Activated CD8-positive, alpha-beta memory T cell treated with anti-CD3 and anti-CD28 coated beads, Interleukin-2, amount 10 ng/mL, durations not matched to agents 7 days and 5 days (primary cell): ENCODE data around the gene STRN. TPM values are rescaled to one million over a fixed set of nuclear protein-coding genes. Genes with fewer than 3 reads are reported as not detected.

Experiments used
- ATAC-seq: fragments of 150-1000 bp; cut with Tn5 transposase; one replicate; pipeline ENCODE4 v1.10.0; 2021; ENCODE audit warnings: moderate library complexity
- CTCF ChIA-PET: fragments of 350-600 bp; sonication (Branson Sonifier 250); formaldehyde crosslinking; loops from one replicate; lab custom pipeline; 2021; ENCODE audit warnings: antibody characterized with exemption; lab: Charles Lee
- DNase-seq: peaks from one replicate; pipeline ENCODE4 v3.0.0-alpha.2; 2020
- H3K27ac Mint-ChIP-seq: one replicate; pipeline ENCODE4 v1.8.0; 2021; ENCODE audit warnings: mild to moderate bottlenecking, mixed read lengths
- H3K27me3 Mint-ChIP-seq: one replicate; pipeline ENCODE4 v1.8.0; 2021; ENCODE audit warnings: mixed read lengths
- H3K36me3 Mint-ChIP-seq: one replicate; pipeline ENCODE4 v1.8.0; 2021; ENCODE audit warnings: mild to moderate bottlenecking, mixed read lengths
- H3K4me1 Mint-ChIP-seq: one replicate; pipeline ENCODE4 v1.8.0; 2021; ENCODE audit warnings: mixed read lengths
- H3K4me3 Mint-ChIP-seq: one replicate; pipeline ENCODE4 v1.8.0; 2021; ENCODE audit warnings: mild to moderate bottlenecking, moderate library complexity, mixed read lengths
- H3K9me3 Mint-ChIP-seq: one replicate; pipeline ENCODE4 v1.8.0; 2022; ENCODE audit warnings: low read depth, mixed read lengths
- total RNA-seq, 2 experiments: library from RNA; stranded (reverse); gene quantifications; one replicate each; pipeline ENCODE4 v1.2.3, GENCODE V29; 2021

STRN gene
- total RNA-seq, 2 experiments from 2014 or later, result 27.7 to 30.8 TPM

GRCh38 chr2:36976065-36976464 is 9.7 kb upstream of the STRN start:
- no peaks in the 10 kb centered on the region for H3K27me3 Mint-ChIP-seq
- no peaks in the 10 kb centered on the region for H3K4me1 Mint-ChIP-seq
- no peaks in the 10 kb centered on the region for H3K9me3 Mint-ChIP-seq
- ATAC-seq (no peak), DNase-seq (no peak)
- no peak overlapping the region for H3K27ac Mint-ChIP-seq
- H3K4me3 Mint-ChIP-seq, result no peak overlapping the region
- CTCF ChIA-PET, result no interaction called here
- peaks cover 12% of the 10 kb centered on the region for H3K36me3 Mint-ChIP-seq

GRCh38 chr2:36975306-36975705 is 9.0 kb upstream of the STRN start:
- no peaks in the 10 kb centered on the region for H3K9me3 Mint-ChIP-seq
- no peak for DNase-seq
- no peak overlapping the region for H3K4me3 Mint-ChIP-seq
- H3K27me3 Mint-ChIP-seq, result no peaks in the 10 kb centered on the region
- H3K36me3 Mint-ChIP-seq, result peaks cover 10% of the 10 kb centered on the region
- CTCF ChIA-PET, result no interaction called here
- H3K4me1 Mint-ChIP-seq, result no peaks in the 10 kb centered on the region
- no peak for ATAC-seq
- no peak overlapping the region for H3K27ac Mint-ChIP-seq

GRCh38 chr2:36973320-36973719 is 7.0 kb upstream of the STRN start:
- Mint-ChIP-seq H3K4me3 (no peak overlapping the region), H3K27ac (no peak overlapping the region)
- CTCF ChIA-PET, result no interaction called here

GRCh38 chr2:36971990-36972389 is 5.7 kb upstream of the STRN start:
- H3K9me3 Mint-ChIP-seq, result no peaks in the 10 kb centered on the region
- H3K27ac Mint-ChIP-seq, result no peak overlapping the region
- DNase-seq, result no peak
- H3K4me3 Mint-ChIP-seq, result no peak overlapping the region
- H3K36me3 Mint-ChIP-seq, result no peaks in the 10 kb centered on the region
- no peak for ATAC-seq
- H3K27me3 Mint-ChIP-seq, result no peaks in the 10 kb centered on the region
- peaks cover 18% of the 10 kb centered on the region for H3K4me1 Mint-ChIP-seq
- CTCF ChIA-PET, result interaction anchor here (0.5 kb wide), 1 partner anchor 31 kb away, joined by 3 read pairs; no protein-coding TSS in a partner anchor

More at GRCh38 chr2:36973320-36973719, 7.0 kb upstream of the STRN start:
- ATAC-seq (no peak), DNase-seq (no peak)
- H3K4me1 Mint-ChIP-seq, result peaks cover 5% of the 10 kb centered on the region
- H3K36me3 Mint-ChIP-seq, result peaks cover 4% of the 10 kb centered on the region
- H3K27me3 Mint-ChIP-seq, result no peaks in the 10 kb centered on the region
- H3K9me3 Mint-ChIP-seq, result no peaks in the 10 kb centered on the region

DNA sequence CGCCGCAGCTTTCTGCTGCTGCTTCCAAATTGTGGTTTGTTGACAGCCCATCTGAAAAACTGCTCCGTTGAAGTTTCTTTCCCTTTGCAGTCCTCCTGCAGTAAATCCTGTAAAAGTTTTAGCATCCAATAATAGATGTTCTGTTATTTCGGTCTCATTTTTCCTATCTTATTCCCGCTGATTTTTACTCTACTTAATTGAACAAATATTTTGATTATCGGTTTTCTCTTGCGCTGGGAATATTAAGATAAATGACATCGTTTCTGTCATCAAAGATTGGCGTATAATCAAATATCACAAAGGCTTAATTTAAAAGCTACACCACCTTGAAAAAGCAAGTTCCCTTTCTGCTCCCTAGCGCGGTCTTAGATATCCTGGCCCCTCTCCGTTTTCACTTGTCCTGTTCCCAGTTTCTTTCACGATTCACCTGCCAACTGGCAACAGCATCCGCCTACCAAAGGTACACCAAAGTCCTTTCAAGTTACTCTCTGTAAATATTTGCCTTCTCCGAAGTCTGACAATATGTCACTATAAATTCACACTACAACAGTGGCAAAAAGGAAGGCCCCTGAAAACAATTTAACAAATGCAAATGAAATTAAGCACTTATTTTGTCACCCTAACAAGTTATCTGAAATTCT is 1.0 kb upstream of the STRN start:
- DNase-seq (no peak), ATAC-seq (no peak)
- Mint-ChIP-seq H3K9me3 (no peaks in the 10 kb centered on the region), H3K4me3 (peak overlapping the region; percentile 93), H3K27me3 (no peaks in the 10 kb centered on the region), H3K4me1 (peaks cover 37% of the 10 kb centered on the region), H3K27ac (peak overlapping the region; percentile 96), H3K36me3 (peaks cover 6% of the 10 kb centered on the region)
- CTCF ChIA-PET, result interaction anchor here (0.6 to 1.5 kb wide), 2 partner anchors 27 to 182 kb away, joined by 3 to 4 read pairs; no protein-coding TSS in a partner anchor

- Mint-ChIP-seq H3K27ac (peak overlapping the region; percentile 89), H3K36me3 (peaks cover 14% of the 10 kb centered on the region), H3K4me3 (peak overlapping the region; percentile 98), H3K9me3 (no peaks in the 10 kb centered on the region), H3K27me3 (no peaks in the 10 kb centered on the region), H3K4me1 (peaks cover 43% of the 10 kb centered on the region)
- ATAC-seq (peak; percentile 27), DNase-seq (peak; percentile 68)
- CTCF ChIA-PET, result interaction anchor here (0.8 kb wide), 1 partner anchor 178 kb away, joined by 3 read pairs; no protein-coding TSS in a partner anchor
Measured at GRCh38 chr2:36965751-36966369, 476 bp downstream of the STRN start.

DNA sequence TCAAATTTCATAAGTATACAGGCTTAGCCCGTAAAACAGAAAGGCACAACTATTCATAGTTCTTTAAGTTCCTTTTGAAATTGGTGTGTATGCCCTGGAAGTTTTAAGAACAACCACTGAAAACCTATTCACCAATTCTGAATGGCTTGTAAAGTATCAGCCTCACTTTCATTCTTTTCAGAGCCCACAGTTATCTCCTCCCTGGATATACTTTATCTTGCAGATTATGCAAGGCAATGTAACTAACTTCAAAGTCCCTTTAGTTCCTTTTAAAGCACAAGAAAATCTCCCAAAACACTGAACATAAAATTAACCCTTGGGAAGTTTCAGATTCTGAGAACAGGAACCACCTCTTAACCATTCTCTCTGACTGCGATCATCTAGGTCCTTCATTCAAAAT is 1.1 kb downstream of the STRN start:
- H3K36me3 Mint-ChIP-seq, result peaks cover 14% of the 10 kb centered on the region
- peaks cover 45% of the 10 kb centered on the region for H3K4me1 Mint-ChIP-seq
- H3K27ac Mint-ChIP-seq, result peak overlapping the region; percentile 89
- no peak for ATAC-seq
- no peaks in the 10 kb centered on the region for H3K9me3 Mint-ChIP-seq
- CTCF ChIA-PET, result no interaction called here
- DNase-seq, result no peak
- H3K4me3 Mint-ChIP-seq, result peak overlapping the region; percentile 98
- no peaks in the 10 kb centered on the region for H3K27me3 Mint-ChIP-seq

DNA sequence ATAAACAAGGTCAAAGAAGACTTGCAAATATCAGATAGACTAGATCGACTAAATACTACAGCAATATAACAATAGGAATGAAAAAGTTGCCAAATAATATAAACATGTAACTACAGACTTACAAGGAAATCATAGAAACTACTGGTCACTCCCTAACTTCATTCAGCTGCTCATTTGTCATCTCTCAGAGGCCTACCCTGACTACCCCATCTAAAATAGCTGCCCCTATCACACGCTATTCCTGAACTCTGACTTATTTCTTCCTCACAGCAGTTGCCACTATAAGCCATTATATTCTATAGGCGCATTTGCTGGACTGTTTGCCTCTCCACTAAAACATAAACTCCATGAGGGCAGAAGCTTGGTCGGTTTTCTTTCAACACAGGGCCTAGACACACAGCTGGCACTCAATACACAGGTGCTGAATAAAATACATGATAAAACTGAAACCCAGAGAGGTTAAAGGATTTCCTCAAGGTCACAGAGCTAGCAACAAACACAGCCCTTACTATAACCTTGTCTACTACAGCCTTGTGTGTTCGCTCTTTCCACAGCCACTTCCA is 1.8 kb downstream of the STRN start:
- Mint-ChIP-seq H3K4me3 (peak overlapping the region; percentile 98), H3K4me1 (peaks cover 51% of the 10 kb centered on the region), H3K27ac (peak overlapping the region; percentile 34), H3K36me3 (peaks cover 14% of the 10 kb centered on the region), H3K9me3 (no peaks in the 10 kb centered on the region), H3K27me3 (no peaks in the 10 kb centered on the region)
- DNase-seq (no peak), ATAC-seq (no peak)
- CTCF ChIA-PET, result no interaction called here

GRCh38 chr2:36963734-36964133 is 2.6 kb downstream of the STRN start:
- Mint-ChIP-seq H3K27ac (no peak overlapping the region), H3K4me3 (no peak overlapping the region), H3K9me3 (no peaks in the 10 kb centered on the region), H3K4me1 (peaks cover 58% of the 10 kb centered on the region), H3K27me3 (no peaks in the 10 kb centered on the region), H3K36me3 (peaks cover 14% of the 10 kb centered on the region)
- no peak for ATAC-seq
- CTCF ChIA-PET, result no interaction called here
- no peak for DNase-seq

- Mint-ChIP-seq H3K36me3 (peaks cover 19% of the 10 kb centered on the region), H3K4me3 (no peak overlapping the region), H3K4me1 (peaks cover 57% of the 10 kb centered on the region), H3K27me3 (no peaks in the 10 kb centered on the region), H3K9me3 (no peaks in the 10 kb centered on the region), H3K27ac (no peak overlapping the region)
- DNase-seq (no peak), ATAC-seq (no peak)
- CTCF ChIA-PET, result no interaction called here
Measured at GRCh38 chr2:36963106-36963505, 3.2 kb downstream of the STRN start.

- ATAC-seq, result no peak
- H3K36me3 Mint-ChIP-seq, result peaks cover 24% of the 10 kb centered on the region
- H3K4me3 Mint-ChIP-seq, result no peak overlapping the region
- CTCF ChIA-PET, result interaction anchor here (0.7 kb wide), 1 partner anchor 327 kb away, joined by 3 read pairs; no protein-coding TSS in a partner anchor
- H3K4me1 Mint-ChIP-seq, result peaks cover 50% of the 10 kb centered on the region
- H3K27ac Mint-ChIP-seq, result no peak overlapping the region
- H3K27me3 Mint-ChIP-seq, result no peaks in the 10 kb centered on the region
- DNase-seq, result no peak
- no peaks in the 10 kb centered on the region for H3K9me3 Mint-ChIP-seq
Measured at GRCh38 chr2:36960773-36961172, 5.6 kb downstream of the STRN start.

DNA sequence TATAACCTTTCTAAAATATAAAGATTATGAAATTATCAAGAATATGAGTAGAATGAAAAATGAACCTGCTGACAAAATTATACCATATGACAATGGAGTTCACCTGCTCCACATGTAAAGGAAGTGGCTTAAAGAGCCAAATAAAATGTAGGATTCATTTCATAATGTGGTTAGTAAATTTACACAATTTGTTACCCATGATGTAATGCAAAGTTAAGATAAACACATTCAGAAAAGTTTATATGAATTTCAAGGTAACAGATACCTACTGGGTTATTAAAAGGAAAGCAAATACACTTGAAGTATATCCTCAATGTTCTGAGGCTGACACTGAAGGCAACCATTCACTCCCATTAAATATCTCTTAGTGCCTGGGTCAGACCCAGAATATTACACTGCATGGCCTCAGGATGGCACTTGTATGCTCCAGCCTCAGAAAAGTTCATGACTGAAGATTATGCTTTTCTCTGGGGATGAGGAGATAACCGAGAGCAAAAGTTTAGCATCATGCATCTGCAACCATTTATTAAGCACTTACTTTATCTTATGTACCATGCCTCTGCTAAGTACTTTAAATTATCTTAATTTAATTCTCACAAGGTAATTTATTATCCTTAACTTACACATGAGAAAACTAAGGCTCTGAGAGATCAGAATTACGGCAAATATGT is 6.2 kb downstream of the STRN start:
- DNase-seq (no peak), ATAC-seq (no peak)
- Mint-ChIP-seq H3K36me3 (peaks cover 24% of the 10 kb centered on the region), H3K4me1 (peaks cover 48% of the 10 kb centered on the region), H3K4me3 (no peak overlapping the region), H3K27ac (no peak overlapping the region), H3K27me3 (no peaks in the 10 kb centered on the region), H3K9me3 (no peaks in the 10 kb centered on the region)
- CTCF ChIA-PET, result interaction anchor here (0.7 kb wide), 1 partner anchor 328 kb away, joined by 3 read pairs; no protein-coding TSS in a partner anchor

DNA sequence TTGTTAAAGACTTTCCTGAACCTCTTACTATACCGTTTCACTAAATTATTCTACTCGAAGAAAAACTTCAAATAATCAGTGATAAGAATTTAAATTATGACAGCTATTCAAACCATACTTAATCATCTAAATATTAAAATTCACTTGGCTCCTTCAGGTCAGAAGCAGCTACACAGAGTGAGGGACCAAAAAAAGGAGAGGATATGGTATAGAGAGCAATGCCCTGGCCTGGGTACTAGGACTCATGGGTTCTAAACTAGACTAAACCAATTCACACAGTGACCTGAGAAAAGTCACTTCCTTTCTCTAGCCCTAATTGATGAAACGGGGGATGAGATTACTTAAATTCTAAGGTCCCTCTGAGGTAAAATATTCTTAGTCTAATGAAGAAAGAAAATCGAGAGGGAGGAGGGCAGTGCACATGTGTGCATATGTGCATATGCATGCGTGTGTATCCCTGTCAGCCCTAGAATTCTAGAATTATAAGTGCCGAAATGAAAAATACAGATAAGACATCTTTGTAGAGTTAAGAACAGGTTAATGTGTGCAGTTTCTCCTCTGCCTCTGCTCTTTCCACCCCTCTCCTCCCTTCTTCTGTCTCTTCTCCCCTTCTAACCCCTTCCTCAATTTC is 11.2 kb downstream of the STRN start:
- no peak for ATAC-seq
- no peak overlapping the region for H3K27ac Mint-ChIP-seq
- no peak for DNase-seq
- no peaks in the 10 kb centered on the region for H3K9me3 Mint-ChIP-seq
- H3K4me1 Mint-ChIP-seq, result peaks cover 25% of the 10 kb centered on the region
- no peaks in the 10 kb centered on the region for H3K27me3 Mint-ChIP-seq
- H3K36me3 Mint-ChIP-seq, result peaks cover 12% of the 10 kb centered on the region
- CTCF ChIA-PET, result no interaction called here
- no peak overlapping the region for H3K4me3 Mint-ChIP-seq
